ENCODE results near the gene UMODL1.

DNA sequence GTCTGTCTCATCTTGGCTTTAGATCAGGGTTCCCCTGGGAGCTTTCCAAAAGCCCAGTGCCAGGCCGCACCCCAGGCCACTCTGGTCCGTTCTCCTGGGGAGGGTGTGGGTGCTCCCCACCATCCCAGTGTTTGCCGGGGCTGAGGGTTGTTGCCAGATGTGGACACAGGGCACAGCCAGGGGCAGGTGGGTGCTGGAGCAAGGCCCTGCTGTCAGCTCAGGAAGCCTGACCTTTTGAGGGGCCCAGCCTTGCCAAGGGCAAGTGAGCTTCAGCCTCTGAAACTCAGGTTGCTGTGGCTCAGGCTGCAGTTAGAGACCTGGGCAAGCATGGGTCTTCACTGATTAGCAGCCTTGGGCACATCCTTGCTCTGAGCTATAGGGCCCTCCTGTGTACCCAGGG is 38.1 kb upstream of the UMODL1 start:
- no peak for TF ChIP-seq POLR2A (IDR thresholded peaks at IDR 0.05; ENCODE audit: insufficient read depth in 1 of 2, low read depth in 2 of 2, low read length in 2 of 2)
- TF ChIP-seq, protein P1, sequence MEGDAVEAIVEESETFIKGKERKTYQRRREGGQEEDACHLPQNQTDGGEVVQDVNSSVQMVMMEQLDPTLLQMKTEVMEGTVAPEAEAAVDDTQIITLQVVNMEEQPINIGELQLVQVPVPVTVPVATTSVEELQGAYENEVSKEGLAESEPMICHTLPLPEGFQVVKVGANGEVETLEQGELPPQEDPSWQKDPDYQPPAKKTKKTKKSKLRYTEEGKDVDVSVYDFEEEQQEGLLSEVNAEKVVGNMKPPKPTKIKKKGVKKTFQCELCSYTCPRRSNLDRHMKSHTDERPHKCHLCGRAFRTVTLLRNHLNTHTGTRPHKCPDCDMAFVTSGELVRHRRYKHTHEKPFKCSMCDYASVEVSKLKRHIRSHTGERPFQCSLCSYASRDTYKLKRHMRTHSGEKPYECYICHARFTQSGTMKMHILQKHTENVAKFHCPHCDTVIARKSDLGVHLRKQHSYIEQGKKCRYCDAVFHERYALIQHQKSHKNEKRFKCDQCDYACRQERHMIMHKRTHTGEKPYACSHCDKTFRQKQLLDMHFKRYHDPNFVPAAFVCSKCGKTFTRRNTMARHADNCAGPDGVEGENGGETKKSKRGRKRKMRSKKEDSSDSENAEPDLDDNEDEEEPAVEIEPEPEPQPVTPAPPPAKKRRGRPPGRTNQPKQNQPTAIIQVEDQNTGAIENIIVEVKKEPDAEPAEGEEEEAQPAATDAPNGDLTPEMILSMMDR (CRISPR knock-in tag; IDR thresholded peaks at IDR 0.05): no peak
